ENCODE measurements around the gene EPHB2.

EPHB2 gene

DNA sequence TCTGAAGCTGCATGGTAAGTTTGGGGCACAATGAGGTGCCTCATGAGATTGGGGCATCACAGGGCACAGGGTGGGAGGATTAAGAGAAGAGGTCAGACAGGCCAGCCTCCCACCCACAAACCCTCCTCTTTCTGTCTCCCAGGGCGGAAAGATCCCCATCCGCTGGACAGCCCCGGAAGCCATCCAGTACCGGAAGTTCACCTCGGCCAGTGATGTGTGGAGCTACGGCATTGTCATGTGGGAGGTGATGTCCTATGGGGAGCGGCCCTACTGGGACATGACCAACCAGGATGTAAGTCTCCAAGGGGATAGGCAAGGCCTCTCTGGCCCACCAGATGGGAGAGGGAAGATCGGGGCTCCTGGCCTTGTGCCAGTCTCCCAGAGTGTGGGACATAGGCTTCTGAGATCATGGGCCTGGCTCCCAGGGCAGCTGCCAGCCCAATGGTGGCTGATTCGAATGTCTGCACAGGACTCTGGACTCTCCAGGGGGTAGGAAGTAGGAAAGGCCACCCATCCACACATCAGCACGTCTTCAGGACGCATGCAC is 198.3 kb downstream of the EPHB2 start:
- TF ChIP-seq FOXP2 (optimal IDR thresholded peaks at IDR 0.05; ENCODE audit: control extremely low read depth, extremely low read length, insufficient read depth) (no peak), POLR2AphosphoS5 (IDR thresholded peaks at IDR 0.05; ENCODE audit: borderline replicate concordance, low read depth, low read length) (no peak), EZH2 (IDR thresholded peaks at IDR 0.05) (no peak)

DNA sequence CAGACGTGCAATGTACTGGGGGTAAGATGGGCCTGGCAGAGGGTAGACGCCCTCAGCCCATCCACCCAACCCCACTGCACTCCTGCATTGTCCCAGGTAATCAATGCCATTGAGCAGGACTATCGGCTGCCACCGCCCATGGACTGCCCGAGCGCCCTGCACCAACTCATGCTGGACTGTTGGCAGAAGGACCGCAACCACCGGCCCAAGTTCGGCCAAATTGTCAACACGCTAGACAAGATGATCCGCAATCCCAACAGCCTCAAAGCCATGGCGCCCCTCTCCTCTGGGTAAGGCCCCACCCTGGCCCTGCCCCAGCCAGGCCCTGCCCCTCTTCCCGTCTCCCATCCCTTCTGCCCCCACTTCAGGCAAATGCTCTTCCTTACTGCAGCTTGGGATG is 199.6 kb downstream of the EPHB2 start:
- Histone ChIP-seq H3K36me3 (ENCODE audit: insufficient read depth, low read length) (no peaks in the 10 kb centered on the region), H3K4me3 (no peak overlapping the region), H3K9ac (ENCODE audit: insufficient read length) (no peak overlapping the region), H3K27ac (no peak overlapping the region), H3K9me3 (ENCODE audit: low read depth, low read length) (no peaks in the 10 kb centered on the region)
- TF ChIP-seq FOXP2 (optimal IDR thresholded peaks at IDR 0.05; ENCODE audit: control extremely low read depth, extremely low read length, insufficient read depth) (no peak), POLR2AphosphoS5 (IDR thresholded peaks at IDR 0.05; ENCODE audit: borderline replicate concordance, low read depth, low read length) (no peak), EZH2 (IDR thresholded peaks at IDR 0.05) (no peak)
- no peak for DNase-seq (ENCODE audit: low read depth, low spot score)

More for the DNA sequence above, 198.3 kb downstream of the EPHB2 start:
- H3K27ac ChIP-seq: no peak overlapping the region
- no peaks in the 10 kb centered on the region for H3K9me3 ChIP-seq (ENCODE audit: low read depth, low read length)
- H3K9ac ChIP-seq (ENCODE audit: insufficient read length): no peak overlapping the region
- H3K4me3 ChIP-seq: no peak overlapping the region
- no peak for DNase-seq (ENCODE audit: low read depth, low spot score)
- H3K36me3 ChIP-seq (ENCODE audit: insufficient read depth, low read length): no peaks in the 10 kb centered on the region

GRCh38 chr1:22910986-22911651 is 200.5 kb downstream of the EPHB2 start:
- Histone ChIP-seq H3K4me3 (no peak overlapping the region), H3K9me3 (ENCODE audit: low read depth, low read length) (no peaks in the 10 kb centered on the region)

DNA sequence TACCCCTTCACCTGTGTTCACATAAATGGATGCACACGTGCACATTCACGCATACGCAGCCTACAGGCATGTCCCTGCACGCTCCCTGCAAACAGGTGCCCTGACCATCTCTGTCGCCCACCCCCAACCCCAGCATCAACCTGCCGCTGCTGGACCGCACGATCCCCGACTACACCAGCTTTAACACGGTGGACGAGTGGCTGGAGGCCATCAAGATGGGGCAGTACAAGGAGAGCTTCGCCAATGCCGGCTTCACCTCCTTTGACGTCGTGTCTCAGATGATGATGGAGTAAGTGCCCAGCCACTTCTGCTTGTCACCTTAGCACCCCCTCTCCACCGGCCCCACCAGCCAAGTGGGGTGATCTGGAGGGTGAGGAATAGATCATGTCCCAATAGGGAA is 201.7 kb downstream of the EPHB2 start:
- Histone ChIP-seq H3K9ac (ENCODE audit: insufficient read length) (no peak overlapping the region), H3K4me3 (no peak overlapping the region), H3K36me3 (ENCODE audit: insufficient read depth, low read length) (no peaks in the 10 kb centered on the region), H3K9me3 (ENCODE audit: low read depth, low read length) (no peaks in the 10 kb centered on the region), H3K27ac (no peak overlapping the region)
- DNase-seq (ENCODE audit: low read depth, low spot score): no peak
- TF ChIP-seq FOXP2 (optimal IDR thresholded peaks at IDR 0.05; ENCODE audit: control extremely low read depth, extremely low read length, insufficient read depth): no peak
- TF ChIP-seq EZH2 (IDR thresholded peaks at IDR 0.05): no peak
- TF ChIP-seq POLR2AphosphoS5 (IDR thresholded peaks at IDR 0.05; ENCODE audit: borderline replicate concordance, low read depth, low read length): no peak

More at GRCh38 chr1:22910986-22911651, 200.5 kb downstream of the EPHB2 start:
- TF ChIP-seq POLR2AphosphoS5 (IDR thresholded peaks at IDR 0.05; ENCODE audit: borderline replicate concordance, low read depth, low read length): no peak
- no peak for TF ChIP-seq FOXP2 (optimal IDR thresholded peaks at IDR 0.05; ENCODE audit: control extremely low read depth, extremely low read length, insufficient read depth)
- TF ChIP-seq EZH2 (IDR thresholded peaks at IDR 0.05): no peak
- no peaks in the 10 kb centered on the region for H3K36me3 ChIP-seq (ENCODE audit: insufficient read depth, low read length)
- no peak for DNase-seq (ENCODE audit: low read depth, low spot score)
- no peak overlapping the region for H3K27ac ChIP-seq
- H3K9ac ChIP-seq (ENCODE audit: insufficient read length): no peak overlapping the region

DNA sequence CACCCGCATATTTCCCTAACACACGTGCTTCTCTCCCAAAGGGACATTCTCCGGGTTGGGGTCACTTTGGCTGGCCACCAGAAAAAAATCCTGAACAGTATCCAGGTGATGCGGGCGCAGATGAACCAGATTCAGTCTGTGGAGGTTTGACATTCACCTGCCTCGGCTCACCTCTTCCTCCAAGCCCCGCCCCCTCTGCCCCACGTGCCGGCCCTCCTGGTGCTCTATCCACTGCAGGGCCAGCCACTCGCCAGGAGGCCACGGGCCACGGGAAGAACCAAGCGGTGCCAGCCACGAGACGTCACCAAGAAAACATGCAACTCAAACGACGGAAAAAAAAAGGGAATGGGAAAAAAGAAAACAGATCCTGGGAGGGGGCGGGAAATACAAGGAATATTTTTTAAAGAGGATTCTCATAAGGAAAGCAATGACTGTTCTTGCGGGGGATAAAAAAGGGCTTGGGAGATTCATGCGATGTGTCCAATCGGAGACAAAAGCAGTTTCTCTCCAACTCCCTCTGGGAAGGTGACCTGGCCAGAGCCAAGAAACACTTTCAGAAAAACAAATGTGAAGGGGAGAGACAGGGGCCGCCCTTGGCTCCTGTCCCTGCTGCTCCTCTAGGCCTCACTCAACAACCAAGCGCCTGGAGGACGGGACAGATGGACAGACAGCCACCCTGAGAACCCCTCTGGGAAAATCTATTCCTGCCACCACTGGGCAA is 202.9 kb downstream of the EPHB2 start:
- DNase-seq (ENCODE audit: low read depth, low spot score): no peak
- H3K4me3 ChIP-seq: no peak overlapping the region
- TF ChIP-seq POLR2AphosphoS5 (IDR thresholded peaks at IDR 0.05; ENCODE audit: borderline replicate concordance, low read depth, low read length) (no peak), FOXP2 (optimal IDR thresholded peaks at IDR 0.05; ENCODE audit: control extremely low read depth, extremely low read length, insufficient read depth) (no peak), EZH2 (IDR thresholded peaks at IDR 0.05) (no peak)
- H3K9ac ChIP-seq (ENCODE audit: insufficient read length): no peak overlapping the region
- no peak overlapping the region for H3K27ac ChIP-seq
- no peaks in the 10 kb centered on the region for H3K9me3 ChIP-seq (ENCODE audit: low read depth, low read length)
- no peaks in the 10 kb centered on the region for H3K36me3 ChIP-seq (ENCODE audit: insufficient read depth, low read length)

DNA sequence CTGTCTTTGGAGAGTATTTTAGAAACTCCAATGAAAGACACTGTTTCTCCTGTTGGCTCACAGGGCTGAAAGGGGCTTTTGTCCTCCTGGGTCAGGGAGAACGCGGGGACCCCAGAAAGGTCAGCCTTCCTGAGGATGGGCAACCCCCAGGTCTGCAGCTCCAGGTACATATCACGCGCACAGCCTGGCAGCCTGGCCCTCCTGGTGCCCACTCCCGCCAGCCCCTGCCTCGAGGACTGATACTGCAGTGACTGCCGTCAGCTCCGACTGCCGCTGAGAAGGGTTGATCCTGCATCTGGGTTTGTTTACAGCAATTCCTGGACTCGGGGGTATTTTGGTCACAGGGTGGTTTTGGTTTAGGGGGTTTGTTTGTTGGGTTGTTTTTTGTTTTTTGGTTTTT is 203.5 kb downstream of the EPHB2 start:
- no peak for TF ChIP-seq POLR2AphosphoS5 (IDR thresholded peaks at IDR 0.05; ENCODE audit: borderline replicate concordance, low read depth, low read length)
- no peak for TF ChIP-seq FOXP2 (optimal IDR thresholded peaks at IDR 0.05; ENCODE audit: control extremely low read depth, extremely low read length, insufficient read depth)
- TF ChIP-seq EZH2 (IDR thresholded peaks at IDR 0.05): no peak
- H3K9me3 ChIP-seq (ENCODE audit: low read depth, low read length): no peaks in the 10 kb centered on the region
- H3K4me3 ChIP-seq: no peak overlapping the region
- no peak for DNase-seq (ENCODE audit: low read depth, low spot score)
- no peak overlapping the region for H3K9ac ChIP-seq (ENCODE audit: insufficient read length)
- no peaks in the 10 kb centered on the region for H3K36me3 ChIP-seq (ENCODE audit: insufficient read depth, low read length)
- no peak overlapping the region for H3K27ac ChIP-seq

DNA sequence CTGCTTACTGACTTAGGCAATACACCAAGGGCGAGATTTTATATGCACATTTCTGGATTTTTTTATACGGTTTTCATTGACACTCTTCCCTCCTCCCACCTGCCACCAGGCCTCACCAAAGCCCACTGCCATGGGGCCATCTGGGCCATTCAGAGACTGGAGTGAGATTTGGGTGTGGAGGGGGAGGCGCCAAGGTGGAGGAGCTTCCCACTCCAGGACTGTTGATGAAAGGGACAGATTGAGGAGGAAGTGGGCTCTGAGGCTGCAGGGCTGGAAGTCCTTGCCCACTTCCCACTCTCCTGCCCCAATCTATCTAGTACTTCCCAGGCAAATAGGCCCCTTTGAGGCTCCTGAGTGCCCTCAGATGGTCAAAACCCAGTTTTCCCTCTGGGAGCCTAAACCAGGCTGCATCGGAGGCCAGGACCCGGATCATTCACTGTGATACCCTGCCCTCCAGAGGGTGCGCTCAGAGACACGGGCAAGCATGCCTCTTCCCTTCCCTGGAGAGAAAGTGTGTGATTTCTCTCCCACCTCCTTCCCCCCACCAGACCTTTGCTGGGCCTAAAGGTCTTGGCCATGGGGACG is 204.1 kb downstream of the EPHB2 start:
- H3K36me3 ChIP-seq (ENCODE audit: insufficient read depth, low read length): no peaks in the 10 kb centered on the region
- no peak for DNase-seq (ENCODE audit: low read depth, low spot score)
- H3K4me3 ChIP-seq: no peak overlapping the region
- H3K27ac ChIP-seq: no peak overlapping the region
- TF ChIP-seq FOXP2 (optimal IDR thresholded peaks at IDR 0.05; ENCODE audit: control extremely low read depth, extremely low read length, insufficient read depth) (no peak), POLR2AphosphoS5 (IDR thresholded peaks at IDR 0.05; ENCODE audit: borderline replicate concordance, low read depth, low read length) (no peak), EZH2 (IDR thresholded peaks at IDR 0.05) (no peak)
- no peak overlapping the region for H3K9ac ChIP-seq (ENCODE audit: insufficient read length)
- no peaks in the 10 kb centered on the region for H3K9me3 ChIP-seq (ENCODE audit: low read depth, low read length)

DNA sequence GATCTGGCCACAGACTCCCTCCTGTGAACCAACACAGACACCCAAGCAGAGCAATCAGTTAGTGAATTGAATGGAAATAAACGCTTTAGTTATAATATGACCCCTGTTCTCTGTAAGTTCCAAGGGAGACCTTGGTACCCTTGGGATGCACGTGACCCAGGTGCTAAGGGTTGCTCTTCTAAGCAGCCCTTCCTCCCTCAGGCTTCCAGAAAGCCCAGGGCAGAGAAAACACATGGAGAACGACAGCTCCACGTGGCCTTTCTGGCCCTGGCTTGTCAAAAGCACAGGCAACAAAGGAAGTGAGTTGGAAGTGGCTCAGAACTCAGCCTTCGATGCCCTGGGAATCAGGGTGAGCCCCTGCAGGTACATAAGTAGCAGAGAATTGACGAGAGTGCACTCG is 204.6 kb downstream of the EPHB2 start:
- TF ChIP-seq FOXP2 (optimal IDR thresholded peaks at IDR 0.05; ENCODE audit: control extremely low read depth, extremely low read length, insufficient read depth) (no peak), POLR2AphosphoS5 (IDR thresholded peaks at IDR 0.05; ENCODE audit: borderline replicate concordance, low read depth, low read length) (no peak), EZH2 (IDR thresholded peaks at IDR 0.05) (no peak)
- Histone ChIP-seq H3K4me3 (no peak overlapping the region), H3K27ac (no peak overlapping the region), H3K9me3 (ENCODE audit: low read depth, low read length) (no peaks in the 10 kb centered on the region), H3K36me3 (ENCODE audit: insufficient read depth, low read length) (no peaks in the 10 kb centered on the region), H3K9ac (ENCODE audit: insufficient read length) (no peak overlapping the region)
- DNase-seq (ENCODE audit: low read depth, low spot score): no peak

Data from SK-N-MC (cell line).